ENCODE results near the gene PANK4. TPM values are rescaled to one million over a fixed set of nuclear protein-coding genes. Genes with fewer than 3 reads are reported as not detected.

Gene PANK4
- total RNA-seq, 1 donor from 2014 or later: 45.3 TPM

GRCh38 chr1:2546515-2547209 lies 20.3 kb upstream of the PANK4 start:
- DNase-seq (ENCODE audit: extremely low read depth, low read depth, low spot score): no peak

- DNase-seq (ENCODE audit: extremely low read depth, low read depth, low spot score): no peak
Observed at GRCh38 chr1:2545754-2546514, 19.5 kb upstream of the PANK4 start.

- DNase-seq (ENCODE audit: extremely low read depth, low read depth, low spot score): no peak
Observed at GRCh38 chr1:2544875-2545640, 18.7 kb upstream of the PANK4 start.

- DNase-seq (ENCODE audit: extremely low read depth, low read depth, low spot score): no peak
Observed at GRCh38 chr1:2544093-2544874, 17.9 kb upstream of the PANK4 start.

- no peak for DNase-seq (ENCODE audit: extremely low read depth, low read depth, low spot score)
Observed at GRCh38 chr1:2543543-2544092, 17.2 kb upstream of the PANK4 start.

GRCh38 chr1:2542246-2542915 lies 16.0 kb upstream of the PANK4 start:
- no peak for DNase-seq (ENCODE audit: extremely low read depth, low read depth, low spot score)

GRCh38 chr1:2541619-2542245 lies 15.3 kb upstream of the PANK4 start:
- no peak for DNase-seq (ENCODE audit: extremely low read depth, low read depth, low spot score)

GRCh38 chr1:2540816-2541492 lies 14.6 kb upstream of the PANK4 start:
- no peak for DNase-seq (ENCODE audit: extremely low read depth, low read depth, low spot score)

GRCh38 chr1:2539312-2539907 lies 13.0 kb upstream of the PANK4 start:
- DNase-seq (ENCODE audit: extremely low read depth, low read depth, low spot score): no peak

- no peak for DNase-seq (ENCODE audit: extremely low read depth, low read depth, low spot score)
Observed at GRCh38 chr1:2538872-2539271, 12.5 kb upstream of the PANK4 start.

- DNase-seq (ENCODE audit: extremely low read depth, low read depth, low spot score): no peak
Observed at GRCh38 chr1:2538376-2538775, 12.0 kb upstream of the PANK4 start.

- no peak for DNase-seq (ENCODE audit: extremely low read depth, low read depth, low spot score)
Observed at GRCh38 chr1:2537784-2538115, 11.4 kb upstream of the PANK4 start.

- DNase-seq (ENCODE audit: extremely low read depth, low read depth, low spot score): no peak
Observed at GRCh38 chr1:2535981-2536380, 9.6 kb upstream of the PANK4 start.

GRCh38 chr1:2535455-2535854 lies 9.1 kb upstream of the PANK4 start:
- no peak for DNase-seq (ENCODE audit: extremely low read depth, low read depth, low spot score)

- no peak for DNase-seq (ENCODE audit: extremely low read depth, low read depth, low spot score)
Observed at GRCh38 chr1:2534687-2535441, 8.5 kb upstream of the PANK4 start.

GRCh38 chr1:2534315-2534686 lies 7.9 kb upstream of the PANK4 start:
- DNase-seq (ENCODE audit: extremely low read depth, low read depth, low spot score): no peak

- no peak for DNase-seq (ENCODE audit: extremely low read depth, low read depth, low spot score)
Observed at GRCh38 chr1:2533365-2533764, 7.0 kb upstream of the PANK4 start.

Measured in glomerular endothelial cell (primary cell).